Activated naive CD4-positive, alpha-beta T cell treated with anti-CD3 and anti-CD28 coated beads, Interleukin-2, amount 50 U/mL, for 72 hours (primary cell): Measurements from ENCODE around the gene TARBP1. TPM values are rescaled to one million over a fixed set of nuclear protein-coding genes. Genes with fewer than 3 reads are reported as not detected.
"Not testable (repeated sequence)": the region's sequence is repeated elsewhere in the genome, so short reads cannot be mapped to it uniquely, and the experiment has no call there.

ENCODE experiments used
- ATAC-seq, 2 donors: fragments of 150-1000 bp; cut with Tn5 transposase; 2 replicates each; pipeline ENCODE4 v1.10.0; 2021; ENCODE audit warnings: mild to moderate bottlenecking in 2 of 2, moderate library complexity in 2 of 2
- DNase-seq, 2 donors: peaks; one replicate each; pipeline ENCODE4 v3.0.0; 2021 to 2022; ENCODE audit warnings: low spot score in 2 of 2
- H3K27ac Mint-ChIP-seq, 2 donors: one replicate each; pipeline ENCODE4 v1.8.0; 2022; ENCODE audit warnings: mild to moderate bottlenecking in 2 of 2, mixed read lengths in 2 of 2
- H3K36me3 Mint-ChIP-seq, 2 donors: one replicate each; pipeline ENCODE4 v1.8.0; 2022; ENCODE audit warnings: mixed read lengths in 2 of 2
- H3K9me3 Mint-ChIP-seq, 2 donors: one replicate each; pipeline ENCODE4 v1.8.0; 2022; ENCODE audit warnings: mixed read lengths in 2 of 2
- total RNA-seq, 2 donors: library from RNA; stranded (reverse); gene quantifications; one replicate each; pipeline ENCODE4 v1.2.3, GENCODE V29; 2022

Gene TARBP1
- total RNA-seq, 2 donors from 2014 or later: 32.1 to 49.5 TPM

- Mint-ChIP-seq H3K36me3 (peaks cover under 1 to 20% of the 10 kb centered on the region in 2 donors), H3K9me3 (peaks cover 2 to 12% of the 10 kb centered on the region in 2 donors), H3K27ac (no peak overlapping the region)
Measured at GRCh38 chr1:234509457-234510328, 30.7 kb upstream of the TARBP1 start.

GRCh38 chr1:234507626-234508387 lies 28.8 kb upstream of the TARBP1 start:
- no peak for ATAC-seq
- H3K36me3 Mint-ChIP-seq: peaks cover 8 to 39% of the 10 kb centered on the region in 2 donors
- no peak overlapping the region for H3K27ac Mint-ChIP-seq
- peaks cover 9 to 23% of the 10 kb centered on the region in 2 donors for H3K9me3 Mint-ChIP-seq
- DNase-seq: no peak

More at GRCh38 chr1:234509457-234510328, 30.7 kb upstream of the TARBP1 start:
- ATAC-seq: no peak
- no peak for DNase-seq

- peaks cover 8 to 42% of the 10 kb centered on the region in 2 donors for H3K36me3 Mint-ChIP-seq
- no peak for ATAC-seq
- no peak overlapping the region for H3K27ac Mint-ChIP-seq
- peaks cover 9 to 23% of the 10 kb centered on the region in 2 donors for H3K9me3 Mint-ChIP-seq
- no peak for DNase-seq
Measured at GRCh38 chr1:234507089-234507488, 28.1 kb upstream of the TARBP1 start.

- Mint-ChIP-seq H3K9me3 (peaks cover 9 to 26% of the 10 kb centered on the region in 2 donors), H3K27ac (no peak overlapping the region), H3K36me3 (peaks cover 12 to 52% of the 10 kb centered on the region in 2 donors)
- DNase-seq (no peak), ATAC-seq (no peak)
Measured at GRCh38 chr1:234505769-234506102, 26.8 kb upstream of the TARBP1 start.

GRCh38 chr1:234504969-234505768 lies 26.2 kb upstream of the TARBP1 start:
- H3K27ac Mint-ChIP-seq: peak overlapping the region in 1 of 2 donors; percentile 75

GRCh38 chr1:234504251-234504650 lies 25.3 kb upstream of the TARBP1 start:
- H3K27ac Mint-ChIP-seq, DNase-seq, ATAC-seq: not testable (repeated sequence)
- peaks cover 12 to 52% of the 10 kb centered on the region in 2 donors for H3K36me3 Mint-ChIP-seq
- peaks cover 9 to 26% of the 10 kb centered on the region in 2 donors for H3K9me3 Mint-ChIP-seq

More at GRCh38 chr1:234504969-234505768, 26.2 kb upstream of the TARBP1 start:
- H3K36me3 Mint-ChIP-seq: peaks cover 12 to 52% of the 10 kb centered on the region in 2 donors
- H3K9me3 Mint-ChIP-seq: peaks cover 9 to 26% of the 10 kb centered on the region in 2 donors
- ATAC-seq: no peak
- DNase-seq: no peak

GRCh38 chr1:234503193-234504050 lies 24.4 kb upstream of the TARBP1 start:
- H3K9me3 Mint-ChIP-seq: peaks cover 9 to 26% of the 10 kb centered on the region in 2 donors
- no peak overlapping the region for H3K27ac Mint-ChIP-seq
- peaks cover 12 to 52% of the 10 kb centered on the region in 2 donors for H3K36me3 Mint-ChIP-seq
- ATAC-seq (no peak), DNase-seq (no peak)

GRCh38 chr1:234502785-234503184 lies 23.8 kb upstream of the TARBP1 start:
- Mint-ChIP-seq H3K27ac (no peak overlapping the region), H3K9me3 (peaks cover 9 to 26% of the 10 kb centered on the region in 2 donors), H3K36me3 (peaks cover 12 to 52% of the 10 kb centered on the region in 2 donors)
- ATAC-seq (no peak), DNase-seq (no peak)

GRCh38 chr1:234500269-234500668 lies 21.3 kb upstream of the TARBP1 start:
- Mint-ChIP-seq H3K9me3 (peaks cover 9 to 20% of the 10 kb centered on the region in 2 donors), H3K36me3 (peaks cover 12 to 38% of the 10 kb centered on the region in 2 donors)

GRCh38 chr1:234499943-234500245 lies 20.9 kb upstream of the TARBP1 start:
- no peak for ATAC-seq
- peaks cover 12 to 34% of the 10 kb centered on the region in 2 donors for H3K36me3 Mint-ChIP-seq
- DNase-seq: no peak
- H3K27ac Mint-ChIP-seq: peak overlapping the region; percentile 6 to 85
- H3K9me3 Mint-ChIP-seq: peaks cover 9 to 17% of the 10 kb centered on the region in 2 donors

More at GRCh38 chr1:234500269-234500668, 21.3 kb upstream of the TARBP1 start:
- DNase-seq: peak in 1 of 2 donors; percentile 47
- H3K27ac Mint-ChIP-seq: peak overlapping the region; percentile 85 to 88
- ATAC-seq: peak; percentile 21 to 39

GRCh38 chr1:234499119-234499942 lies 20.4 kb upstream of the TARBP1 start:
- ATAC-seq (peak; percentile 46 to 53), DNase-seq (peak; percentile 82 to 90)
- Mint-ChIP-seq H3K36me3 (peaks cover 8 to 28% of the 10 kb centered on the region in 2 donors), H3K27ac (peak overlapping the region in 1 of 2 donors; percentile 17), H3K9me3 (peaks cover 4 to 11% of the 10 kb centered on the region in 2 donors)

- ATAC-seq (peak in 1 of 2 donors; percentile 0), DNase-seq (no peak)
- Mint-ChIP-seq H3K36me3 (peaks cover 4 to 21% of the 10 kb centered on the region in 2 donors), H3K27ac (peak overlapping the region in 1 of 2 donors; percentile 44), H3K9me3 (peaks cover 0 to 3% of the 10 kb centered on the region in 2 donors)
Measured at GRCh38 chr1:234498448-234499118, 19.6 kb upstream of the TARBP1 start.

GRCh38 chr1:234497589-234497988 lies 18.6 kb upstream of the TARBP1 start:
- Mint-ChIP-seq H3K27ac (no peak overlapping the region), H3K36me3 (peaks cover 4 to 13% of the 10 kb centered on the region in 2 donors), H3K9me3 (peaks cover 0 to 3% of the 10 kb centered on the region in 2 donors)
- DNase-seq (no peak), ATAC-seq (no peak)

- no peak for DNase-seq
- no peak overlapping the region for H3K27ac Mint-ChIP-seq
- H3K36me3 Mint-ChIP-seq: no peaks in the 10 kb centered on the region
- H3K9me3 Mint-ChIP-seq: no peaks in the 10 kb centered on the region
- peak; percentile 28 to 81 for ATAC-seq
Measured at GRCh38 chr1:234495231-234495990, 16.4 kb upstream of the TARBP1 start.
